Activated naive CD8-positive, alpha-beta T cell treated with anti-CD3 and anti-CD28 coated beads for 36 hours (primary cell): ENCODE measurements around the gene FLVCR1. TPM values are rescaled to one million over a fixed set of nuclear protein-coding genes. Genes with fewer than 3 reads are reported as not detected.
"Not testable (repeated sequence)": the region's sequence is repeated elsewhere in the genome, so short reads cannot be mapped to it uniquely, and the experiment has no call there.

Source experiments
- DNase-seq: peaks from one replicate; pipeline ENCODE4 v3.0.0; 2021
- H3K27ac Mint-ChIP-seq: one replicate; pipeline ENCODE4 v1.8.0; 2022; ENCODE audit warnings: mild to moderate bottlenecking, moderate library complexity, mixed read lengths
- H3K27me3 Mint-ChIP-seq: one replicate; pipeline ENCODE4 v1.8.0; 2022; ENCODE audit warnings: mild to moderate bottlenecking, mixed read lengths
- H3K36me3 Mint-ChIP-seq: one replicate; pipeline ENCODE4 v1.8.0; 2021; ENCODE audit warnings: mild to moderate bottlenecking, mixed read lengths
- H3K4me1 Mint-ChIP-seq: one replicate; pipeline ENCODE4 v1.8.0; 2021; ENCODE audit warnings: mixed read lengths
- H3K4me3 Mint-ChIP-seq: one replicate; pipeline ENCODE4 v1.8.0; 2022; ENCODE audit warnings: mild to moderate bottlenecking, moderate library complexity, mixed read lengths
- H3K9me3 Mint-ChIP-seq: one replicate; pipeline ENCODE4 v1.8.0; 2022; ENCODE audit warnings: mixed read lengths
- total RNA-seq, 2 experiments: library from RNA; stranded (reverse); gene quantifications; one replicate each; pipeline ENCODE4 v1.2.3, GENCODE V29; 2021

Gene FLVCR1
- total RNA-seq, result 10 to 100 TPM in 1 of 2 experiments, 1 to 10 TPM in 1; 9.6 to 14.1 TPM

- Mint-ChIP-seq H3K36me3 (peaks cover 18% of the 10 kb centered on the region), H3K9me3 (no peaks in the 10 kb centered on the region), H3K4me3 (no peak within 1 kb of the TSS), H3K27me3 (no peaks in the 10 kb centered on the region), H3K4me1 (peaks cover 16% of the 10 kb centered on the region), H3K27ac (peak within 1 kb of the TSS; percentile 95)
- peak; percentile 97 for DNase-seq
These were observed at the start of gene FLVCR1 for GRCh38 chr1:212857992-212858460. TSS of gene FLVCR1 (plus strand) at chr1:212858275. CDS start at chr1:212858453, 178 bp downstream.

- Mint-ChIP-seq H3K9me3 (no peaks in the 10 kb centered on the region), H3K4me3 (no peak overlapping the region), H3K27ac (no peak overlapping the region), H3K27me3 (no peaks in the 10 kb centered on the region), H3K36me3 (no peaks in the 10 kb centered on the region), H3K4me1 (peaks cover 3% of the 10 kb centered on the region)
- no peak for DNase-seq
These were observed 43.3 kb upstream of the FLVCR1 start for GRCh38 chr1:212814537-212815334.

- Mint-ChIP-seq H3K4me1 (peaks cover 4% of the 10 kb centered on the region), H3K4me3 (no peak overlapping the region), H3K36me3 (no peaks in the 10 kb centered on the region), H3K27me3 (no peaks in the 10 kb centered on the region), H3K27ac (no peak overlapping the region), H3K9me3 (no peaks in the 10 kb centered on the region)
- no peak for DNase-seq
These were observed 41.4 kb upstream of the FLVCR1 start for GRCh38 chr1:212816567-212817278.

- H3K4me1 Mint-ChIP-seq, result peaks cover 4% of the 10 kb centered on the region
- H3K36me3 Mint-ChIP-seq, result peaks cover 3% of the 10 kb centered on the region
- peaks cover 2% of the 10 kb centered on the region for H3K9me3 Mint-ChIP-seq
- no peaks in the 10 kb centered on the region for H3K27me3 Mint-ChIP-seq
- H3K4me3 Mint-ChIP-seq, result peak overlapping the region; percentile 3
- no peak overlapping the region for H3K27ac Mint-ChIP-seq
- no peak for DNase-seq
These were observed 38.3 kb upstream of the FLVCR1 start for GRCh38 chr1:212819726-212820125.

GRCh38 chr1:212820969-212821368 is 37.1 kb upstream of the FLVCR1 start:
- peaks cover 8% of the 10 kb centered on the region for H3K36me3 Mint-ChIP-seq
- no peak overlapping the region for H3K4me3 Mint-ChIP-seq
- peaks cover 4% of the 10 kb centered on the region for H3K4me1 Mint-ChIP-seq
- H3K9me3 Mint-ChIP-seq, result peaks cover 8% of the 10 kb centered on the region
- DNase-seq, result no peak
- no peaks in the 10 kb centered on the region for H3K27me3 Mint-ChIP-seq
- H3K27ac Mint-ChIP-seq, result no peak overlapping the region

- no peak for DNase-seq
- Mint-ChIP-seq H3K36me3 (peaks cover 10% of the 10 kb centered on the region), H3K4me3 (no peak overlapping the region), H3K27ac (no peak overlapping the region), H3K27me3 (no peaks in the 10 kb centered on the region), H3K4me1 (peaks cover 4% of the 10 kb centered on the region), H3K9me3 (peaks cover 17% of the 10 kb centered on the region)
These were observed 35.1 kb upstream of the FLVCR1 start for GRCh38 chr1:212822956-212823355.

- DNase-seq, result no peak
- Mint-ChIP-seq H3K36me3 (peaks cover 10% of the 10 kb centered on the region), H3K27ac (no peak overlapping the region), H3K27me3 (no peaks in the 10 kb centered on the region), H3K4me1 (peaks cover 4% of the 10 kb centered on the region), H3K4me3 (no peak overlapping the region), H3K9me3 (peaks cover 17% of the 10 kb centered on the region)
These were observed 33.9 kb upstream of the FLVCR1 start for GRCh38 chr1:212824201-212824600.

- no peak overlapping the region for H3K27ac Mint-ChIP-seq
- H3K4me1 Mint-ChIP-seq, result no peaks in the 10 kb centered on the region
- no peak overlapping the region for H3K4me3 Mint-ChIP-seq
- peaks cover 10% of the 10 kb centered on the region for H3K36me3 Mint-ChIP-seq
- peaks cover 17% of the 10 kb centered on the region for H3K9me3 Mint-ChIP-seq
- no peak for DNase-seq
- no peaks in the 10 kb centered on the region for H3K27me3 Mint-ChIP-seq
These were observed 32.1 kb upstream of the FLVCR1 start for GRCh38 chr1:212825798-212826452.

- H3K4me3 Mint-ChIP-seq, result no peak overlapping the region
- DNase-seq, result no peak
- peaks cover 17% of the 10 kb centered on the region for H3K9me3 Mint-ChIP-seq
- no peaks in the 10 kb centered on the region for H3K4me1 Mint-ChIP-seq
- H3K27me3 Mint-ChIP-seq, result no peaks in the 10 kb centered on the region
- H3K36me3 Mint-ChIP-seq, result peaks cover 10% of the 10 kb centered on the region
- H3K27ac Mint-ChIP-seq, result no peak overlapping the region
These were observed 30.8 kb upstream of the FLVCR1 start for GRCh38 chr1:212827171-212827776.

GRCh38 chr1:212827831-212828278 is 30.2 kb upstream of the FLVCR1 start:
- Mint-ChIP-seq H3K9me3 (peaks cover 17% of the 10 kb centered on the region), H3K4me3 (no peak overlapping the region), H3K27ac (no peak overlapping the region), H3K4me1 (no peaks in the 10 kb centered on the region), H3K27me3 (no peaks in the 10 kb centered on the region), H3K36me3 (peaks cover 10% of the 10 kb centered on the region)
- no peak for DNase-seq

- DNase-seq, result no peak
These were observed 29.7 kb upstream of the FLVCR1 start for GRCh38 chr1:212828395-212828794.

GRCh38 chr1:212833211-212834207 is 24.6 kb upstream of the FLVCR1 start:
- H3K36me3 Mint-ChIP-seq, H3K27ac Mint-ChIP-seq, H3K27me3 Mint-ChIP-seq, DNase-seq, H3K4me1 Mint-ChIP-seq, H3K9me3 Mint-ChIP-seq, H3K4me3 Mint-ChIP-seq: not testable (repeated sequence)

More at GRCh38 chr1:212828395-212828794, 29.7 kb upstream of the FLVCR1 start:
- H3K27ac Mint-ChIP-seq, result no peak overlapping the region
- H3K27me3 Mint-ChIP-seq, result no peaks in the 10 kb centered on the region
- peaks cover 17% of the 10 kb centered on the region for H3K9me3 Mint-ChIP-seq
- no peaks in the 10 kb centered on the region for H3K4me1 Mint-ChIP-seq
- H3K4me3 Mint-ChIP-seq, result no peak overlapping the region
- H3K36me3 Mint-ChIP-seq, result peaks cover 10% of the 10 kb centered on the region

- DNase-seq, result no peak
- Mint-ChIP-seq H3K27me3 (no peaks in the 10 kb centered on the region), H3K4me3 (no peak overlapping the region), H3K9me3 (no peaks in the 10 kb centered on the region), H3K4me1 (peaks cover 2% of the 10 kb centered on the region), H3K27ac (no peak overlapping the region), H3K36me3 (no peaks in the 10 kb centered on the region)
These were observed 19.9 kb upstream of the FLVCR1 start for GRCh38 chr1:212838145-212838544.

- H3K27ac Mint-ChIP-seq, DNase-seq, H3K27me3 Mint-ChIP-seq, H3K4me1 Mint-ChIP-seq, H3K36me3 Mint-ChIP-seq, H3K4me3 Mint-ChIP-seq, H3K9me3 Mint-ChIP-seq: not testable (repeated sequence)
These were observed 13.6 kb upstream of the FLVCR1 start for GRCh38 chr1:212844521-212844920.
